Thoracic aorta (tissue), 2 donors: Measurements from ENCODE around the gene MBIP. TPM values are rescaled to one million over a fixed set of nuclear protein-coding genes. Genes with fewer than 3 reads are reported as not detected.
A peak's percentile ranks its signal among the peaks of the same experiment; 100 is the strongest.

Experiments used
- ATAC-seq: fragments of 150-250 bp; one replicate; pipeline ENCODE4 v1.8.0; 2017; ENCODE audit warnings: low read depth; ENCODE audit not compliant: insufficient number of reproducible peaks, low FRiP score
- DNase-seq: peaks from one replicate; pipeline ENCODE4 v3.0.0-alpha.2; 2020; ENCODE audit warnings: low spot score
- H3K27ac ChIP-seq, 2 donors: fragments of 200-600 bp; sonication (generic); 1 replicate in 1 of 2; 2 replicates in 1 of 2; pipeline ENCODE4 v1.5.1; 2016; ENCODE audit warnings: mild to moderate bottlenecking in 2 of 2, moderate library complexity in 2 of 2
- H3K27me3 ChIP-seq: fragments of 200-600 bp; sonication (generic); replicated peaks from 2 replicates; pipeline ENCODE4 v1.6.0; 2016; ENCODE audit warnings: mild to moderate bottlenecking; ENCODE audit not compliant: insufficient read depth
- H3K36me3 ChIP-seq: fragments of 200-600 bp; sonication (generic); one replicate; pipeline ENCODE4 v1.5.1; 2016
- H3K4me1 ChIP-seq, 2 donors: fragments of 200-600 bp; sonication (generic); 1 replicate in 1 of 2; 2 replicates in 1 of 2; pipeline versions ENCODE4 v1.5.1 to v1.6.0; 2016; ENCODE audit warnings: low read depth in 2 of 2, mild to moderate bottlenecking in 1 of 2; ENCODE audit not compliant: control insufficient read depth in 1 of 2
- H3K4me3 ChIP-seq: fragments of 200-600 bp; sonication (generic); 2 replicates; pipeline ENCODE4 v1.5.1; 2016; ENCODE audit warnings: mild to moderate bottlenecking
- H3K9me3 ChIP-seq: fragments of 200-600 bp; sonication (generic); 2 replicates; pipeline ENCODE4 v1.5.1; 2016
- total RNA-seq, 2 donors: library from RNA; depleted of rRNA; stranded (reverse); fragments of >200 nt; gene quantifications; one replicate each; pipeline versions ENCODE4 v1.1.0 to v1.2.3, GENCODE V29; 2016
- TF ChIP-seq, protein P1 (sequence below): fragments of 200-600 bp; sonication (generic); IDR thresholded peaks from one replicate; pipeline ENCODE4 v1.5.1; 2019; ENCODE audit warnings: antibody characterized with exemption

The MBIP gene, protein sequence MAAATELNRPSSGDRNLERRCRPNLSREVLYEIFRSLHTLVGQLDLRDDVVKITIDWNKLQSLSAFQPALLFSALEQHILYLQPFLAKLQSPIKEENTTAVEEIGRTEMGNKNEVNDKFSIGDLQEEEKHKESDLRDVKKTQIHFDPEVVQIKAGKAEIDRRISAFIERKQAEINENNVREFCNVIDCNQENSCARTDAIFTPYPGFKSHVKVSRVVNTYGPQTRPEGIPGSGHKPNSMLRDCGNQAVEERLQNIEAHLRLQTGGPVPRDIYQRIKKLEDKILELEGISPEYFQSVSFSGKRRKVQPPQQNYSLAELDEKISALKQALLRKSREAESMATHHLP
- total RNA-seq = 10 to 100 TPM; 22.7 to 23.4 TPM

DNA sequence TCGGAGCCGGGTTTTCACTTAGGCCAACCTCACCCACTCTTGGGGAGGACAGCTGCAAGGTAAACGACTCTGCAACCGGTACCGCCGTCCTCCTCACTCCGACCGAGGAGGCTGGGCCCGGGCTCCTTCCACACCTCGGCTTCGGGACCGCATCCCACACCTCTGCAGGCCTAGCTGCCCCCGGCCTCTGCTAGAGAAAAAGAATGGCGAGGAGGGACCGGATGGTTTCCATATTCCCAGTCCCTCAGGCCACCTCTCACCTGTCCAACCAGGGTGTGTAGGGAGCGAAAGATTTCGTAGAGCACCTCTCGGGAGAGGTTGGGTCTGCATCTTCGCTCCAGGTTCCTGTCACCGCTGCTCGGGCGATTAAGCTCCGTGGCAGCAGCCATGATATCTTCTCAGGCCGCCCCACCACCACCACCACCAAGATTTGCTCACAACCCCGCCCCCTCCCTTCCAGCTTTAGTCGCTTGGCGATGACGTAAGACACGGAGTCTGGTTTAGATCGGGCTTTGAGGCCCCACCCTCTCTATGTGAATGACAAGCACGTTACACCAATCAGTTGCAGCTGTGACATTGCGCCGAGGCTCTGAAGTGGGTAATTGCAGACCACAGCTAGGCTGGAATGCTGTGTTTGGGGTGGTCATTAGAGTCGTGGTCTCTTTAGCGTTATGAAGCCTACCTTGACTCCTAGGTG is at the start of gene MBIP:
Gene MBIP, minus strand, starts transcription at position 438 of the 697 bp plus-strand sequence. Its CDS starts 49 bp downstream, at position 389.
- Histone ChIP-seq H3K9me3 (no peaks in the 10 kb centered on the region), H3K27me3 (no peaks in the 10 kb centered on the region), H3K27ac (peak within 1 kb of the TSS; percentile 67 to 83), H3K4me3 (peak within 1 kb of the TSS; percentile 85), H3K4me1 (peaks cover 12 to 19% of the 10 kb centered on the region in 2 donors), H3K36me3 (no peaks in the 10 kb centered on the region)
- TF ChIP-seq, protein P1, sequence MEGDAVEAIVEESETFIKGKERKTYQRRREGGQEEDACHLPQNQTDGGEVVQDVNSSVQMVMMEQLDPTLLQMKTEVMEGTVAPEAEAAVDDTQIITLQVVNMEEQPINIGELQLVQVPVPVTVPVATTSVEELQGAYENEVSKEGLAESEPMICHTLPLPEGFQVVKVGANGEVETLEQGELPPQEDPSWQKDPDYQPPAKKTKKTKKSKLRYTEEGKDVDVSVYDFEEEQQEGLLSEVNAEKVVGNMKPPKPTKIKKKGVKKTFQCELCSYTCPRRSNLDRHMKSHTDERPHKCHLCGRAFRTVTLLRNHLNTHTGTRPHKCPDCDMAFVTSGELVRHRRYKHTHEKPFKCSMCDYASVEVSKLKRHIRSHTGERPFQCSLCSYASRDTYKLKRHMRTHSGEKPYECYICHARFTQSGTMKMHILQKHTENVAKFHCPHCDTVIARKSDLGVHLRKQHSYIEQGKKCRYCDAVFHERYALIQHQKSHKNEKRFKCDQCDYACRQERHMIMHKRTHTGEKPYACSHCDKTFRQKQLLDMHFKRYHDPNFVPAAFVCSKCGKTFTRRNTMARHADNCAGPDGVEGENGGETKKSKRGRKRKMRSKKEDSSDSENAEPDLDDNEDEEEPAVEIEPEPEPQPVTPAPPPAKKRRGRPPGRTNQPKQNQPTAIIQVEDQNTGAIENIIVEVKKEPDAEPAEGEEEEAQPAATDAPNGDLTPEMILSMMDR = no peak
- peak; percentile 100 for ATAC-seq
- peak; percentile 90 for DNase-seq

DNA sequence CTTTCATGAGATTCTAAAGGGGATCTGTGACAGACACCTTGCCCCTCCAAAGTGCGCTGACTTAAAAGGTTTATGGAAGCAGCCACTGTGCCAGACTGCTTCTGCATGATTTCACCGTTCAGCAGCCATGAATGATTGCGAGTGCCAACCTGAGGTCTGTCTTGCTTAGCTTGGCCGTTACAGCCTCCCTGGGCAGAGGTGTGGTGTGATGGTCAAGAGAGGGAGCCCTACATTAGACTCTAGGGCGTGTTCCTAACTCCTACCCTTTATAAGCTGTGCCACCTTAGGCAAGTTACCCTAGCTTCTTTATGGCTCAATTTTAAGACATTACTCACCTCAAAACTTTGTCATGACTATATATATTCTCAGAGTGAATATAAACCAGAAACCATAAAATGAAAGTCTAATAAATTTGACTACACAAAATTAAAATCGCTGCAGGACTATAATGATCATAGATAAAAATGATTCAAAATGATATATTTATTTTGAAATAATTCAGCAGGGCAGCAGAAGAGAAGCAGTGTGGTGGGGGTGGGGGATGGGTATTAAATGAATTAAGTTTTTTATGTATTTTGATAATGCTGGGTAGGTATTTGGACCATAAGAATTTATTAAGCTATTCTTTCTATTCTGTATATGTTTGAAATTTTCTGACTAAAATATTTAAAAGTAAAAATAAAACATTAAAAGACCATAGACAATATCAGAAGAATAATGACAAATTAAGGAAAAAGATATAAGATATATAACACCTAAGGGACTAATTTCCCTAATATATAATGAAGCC is 47.7 kb upstream of the MBIP start:
- TF ChIP-seq, protein P1 = no peak
- no peaks in the 10 kb centered on the region for H3K9me3 ChIP-seq
- no peak for ATAC-seq

DNA sequence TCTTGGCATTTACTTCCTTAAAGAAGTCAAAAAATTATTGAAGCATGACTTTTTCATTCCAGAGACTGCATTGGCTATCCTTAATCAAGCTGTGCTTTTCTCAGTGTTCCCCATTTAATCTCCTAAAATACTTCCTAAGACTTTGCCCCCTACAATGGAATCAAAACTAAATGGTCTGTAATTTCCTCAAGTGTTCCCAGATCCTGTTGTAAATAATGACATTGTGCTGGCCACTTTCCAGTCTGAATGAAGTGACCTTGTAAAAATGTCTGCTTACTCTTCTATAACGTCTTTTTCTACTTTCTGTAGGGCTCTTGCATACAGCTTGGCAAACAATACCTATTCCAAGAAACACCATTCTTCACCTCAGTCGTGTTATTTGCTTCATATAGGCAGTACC is 45.3 kb upstream of the MBIP start:
- TF ChIP-seq, protein P1 = no peak
- no peak overlapping the region for H3K4me3 ChIP-seq
- H3K27ac ChIP-seq = no peak overlapping the region
- ATAC-seq = no peak
- H3K27me3 ChIP-seq = no peaks in the 10 kb centered on the region
- H3K4me1 ChIP-seq = no peaks in the 10 kb centered on the region
- no peak for DNase-seq
- H3K36me3 ChIP-seq = no peaks in the 10 kb centered on the region
- no peaks in the 10 kb centered on the region for H3K9me3 ChIP-seq

More for the DNA sequence above, 47.7 kb upstream of the MBIP start:
- no peaks in the 10 kb centered on the region for H3K27me3 ChIP-seq
- H3K27ac ChIP-seq = no peak overlapping the region
- H3K36me3 ChIP-seq = no peaks in the 10 kb centered on the region
- H3K4me1 ChIP-seq = no peaks in the 10 kb centered on the region
- no peak overlapping the region for H3K4me3 ChIP-seq
- no peak for DNase-seq

DNA sequence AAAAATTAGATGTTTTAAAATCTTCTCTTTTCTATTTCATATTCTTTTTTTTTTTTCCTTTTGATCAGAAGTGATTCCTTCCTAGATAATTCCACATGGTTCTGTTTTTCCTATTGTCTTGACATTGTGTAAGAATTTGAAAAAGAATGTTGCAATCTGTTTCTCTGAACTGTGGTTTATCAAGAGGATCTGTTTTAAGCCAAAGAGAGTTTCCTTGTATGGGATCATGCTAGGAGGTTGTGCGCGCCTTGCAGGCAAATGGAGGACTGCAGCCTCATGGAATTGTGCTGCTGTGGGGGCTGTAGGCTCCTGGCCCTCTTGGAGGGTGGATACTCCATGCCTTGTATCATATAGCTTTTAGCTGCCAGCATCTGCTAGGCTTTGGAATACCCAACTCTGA is 43.3 kb upstream of the MBIP start:
- Histone ChIP-seq H3K27ac (no peak overlapping the region), H3K4me3 (no peak overlapping the region), H3K27me3 (no peaks in the 10 kb centered on the region), H3K36me3 (no peaks in the 10 kb centered on the region), H3K9me3 (no peaks in the 10 kb centered on the region), H3K4me1 (no peaks in the 10 kb centered on the region)
- TF ChIP-seq, protein P1 = no peak
- DNase-seq = no peak
- ATAC-seq = no peak

DNA sequence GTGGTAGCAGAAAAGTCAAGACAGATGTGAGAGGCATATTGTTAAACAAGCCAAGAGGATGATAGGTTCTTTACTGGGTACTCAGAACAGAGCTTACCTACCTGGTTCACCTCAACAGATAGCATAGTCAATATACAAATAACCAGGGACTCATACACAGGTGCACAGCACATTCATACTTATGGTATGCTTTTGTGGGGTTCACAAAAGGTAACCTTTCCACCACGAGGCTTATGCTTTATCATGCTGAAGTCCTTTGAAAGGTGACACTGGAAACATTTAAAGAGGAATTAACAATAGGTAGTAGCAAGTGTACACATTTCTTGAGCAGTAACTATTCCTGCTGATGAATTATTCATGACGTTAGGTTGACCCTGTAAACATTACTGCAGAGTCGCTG is 42.2 kb upstream of the MBIP start:
- Histone ChIP-seq H3K4me3 (no peak overlapping the region), H3K4me1 (no peaks in the 10 kb centered on the region), H3K9me3 (no peaks in the 10 kb centered on the region), H3K27me3 (no peaks in the 10 kb centered on the region), H3K36me3 (no peaks in the 10 kb centered on the region), H3K27ac (no peak overlapping the region)
- TF ChIP-seq, protein P1 = no peak
- DNase-seq (no peak), ATAC-seq (no peak)
